ENCODE results near the gene LDHB.
A peak's percentile ranks its signal among the peaks of the same experiment; 100 is the strongest.
"Not testable (repeated sequence)": the region's sequence is repeated elsewhere in the genome, so short reads cannot be mapped to it uniquely, and the experiment has no call there.

LDHB gene

DNA sequence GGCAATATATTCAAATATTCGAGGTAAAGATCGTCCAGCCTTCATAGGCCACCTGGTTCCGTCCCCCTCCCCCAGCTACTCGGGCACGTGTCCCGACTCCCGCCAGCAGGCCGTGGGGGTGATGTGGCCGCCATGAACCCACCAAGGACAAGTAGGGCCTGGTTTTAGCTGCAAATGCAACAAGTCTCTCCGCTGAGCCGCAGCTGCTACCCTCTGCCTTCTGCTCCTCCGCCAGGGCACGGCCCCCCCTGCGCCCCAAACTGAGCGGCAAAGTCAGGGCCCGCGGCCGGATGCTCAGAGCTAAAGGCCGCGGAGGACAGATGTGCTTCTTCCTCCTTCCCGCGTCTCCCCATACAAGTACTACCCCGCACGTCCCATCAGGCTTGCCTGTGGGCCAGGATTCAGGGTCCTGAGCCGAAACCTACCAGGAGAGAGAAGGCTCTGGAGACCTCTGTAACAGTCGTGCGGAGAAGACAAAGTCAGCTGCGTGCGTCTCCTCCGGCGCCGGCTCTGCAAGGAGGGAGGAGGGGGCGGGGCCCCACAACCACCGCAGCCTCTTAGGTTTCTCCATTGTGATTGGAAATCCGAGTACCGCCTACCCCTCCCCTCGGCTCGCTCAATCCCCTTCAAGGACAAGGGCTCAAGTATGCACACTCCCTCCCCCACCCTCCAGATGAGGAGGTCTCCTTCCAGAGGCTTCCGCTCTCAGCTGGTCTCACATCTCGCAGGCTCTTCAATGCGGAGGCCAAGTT, at the start of gene LDHB:
LDHB (minus strand) TSS at position 517 of the 752 bp plus-strand sequence. CDS start 3,171 bp downstream, outside the sequence.
- DNase-seq, result peak; percentile 97

DNA sequence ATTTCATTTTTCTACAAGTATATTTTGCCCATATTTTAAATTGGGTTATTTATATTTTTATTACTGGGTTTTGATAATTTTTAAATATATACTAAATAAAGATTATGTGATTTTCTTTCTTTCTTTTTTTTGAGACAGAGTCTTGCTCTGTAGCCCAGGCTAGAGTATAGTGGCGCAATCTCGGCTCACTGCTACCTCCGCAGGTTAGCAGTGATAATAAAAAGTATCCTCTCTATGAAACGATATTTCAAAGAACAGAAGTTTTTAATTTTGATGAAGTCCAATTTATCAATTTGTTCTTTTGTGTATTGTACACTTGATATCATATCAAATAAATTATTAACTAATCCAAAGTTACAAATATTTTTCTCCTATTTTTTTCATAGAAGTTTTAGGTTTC, 47.2 kb upstream of the LDHB start:
- no peak for DNase-seq

DNA sequence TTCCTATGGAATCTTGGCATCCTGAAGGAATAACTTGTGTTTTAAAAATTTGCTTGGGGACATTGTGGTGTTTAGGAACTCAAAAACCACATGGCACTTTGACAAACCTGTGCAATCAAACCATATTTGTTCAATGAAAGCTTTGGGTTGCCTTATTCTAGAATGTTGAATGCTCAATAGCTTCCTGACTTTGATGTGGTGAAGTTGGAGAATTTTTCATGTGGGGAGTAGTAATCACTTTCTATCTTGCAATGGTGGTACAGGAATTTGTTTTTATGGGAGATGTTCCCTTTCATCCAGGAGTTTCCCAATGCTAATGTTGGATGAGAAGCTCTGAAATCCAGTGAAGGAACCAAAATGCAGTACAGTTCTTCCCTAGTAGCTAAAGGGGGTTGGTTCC, 42.2 kb upstream of the LDHB start:
- no peak for DNase-seq

DNA sequence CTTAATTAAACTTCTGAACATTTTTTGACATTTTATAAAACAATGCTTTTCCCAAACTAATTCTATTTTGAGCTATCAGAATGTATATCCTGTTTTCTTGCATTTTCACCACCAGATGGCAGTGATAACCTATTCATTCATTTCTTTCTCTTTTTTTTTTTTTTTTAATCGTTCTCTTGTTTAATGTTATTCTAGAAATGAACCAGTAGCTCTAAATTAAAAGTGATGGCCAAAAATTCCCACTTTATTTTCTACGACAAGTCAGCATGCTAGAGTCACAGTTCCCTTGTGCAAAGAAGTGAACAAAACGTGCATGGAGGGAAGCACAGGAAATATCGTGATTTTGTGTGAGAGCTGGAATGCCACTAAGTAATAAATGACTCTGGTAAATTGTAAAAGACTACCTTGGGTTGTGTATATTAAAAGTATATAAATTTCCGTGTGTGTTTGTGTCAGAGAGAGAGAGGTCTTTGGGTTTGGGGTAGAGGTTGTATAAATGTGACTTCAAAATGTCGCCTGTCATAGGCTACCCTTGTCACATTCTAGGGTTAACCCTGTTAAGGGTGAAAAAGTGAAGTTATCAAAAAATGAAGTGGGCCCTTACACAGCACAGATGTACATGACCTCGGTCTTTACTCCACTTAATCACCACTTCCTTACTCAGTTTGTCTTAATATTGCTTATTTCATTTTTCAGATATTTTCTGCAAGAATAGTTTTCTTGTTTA, 40.4 kb upstream of the LDHB start:
- peak; percentile 26 for DNase-seq

DNA sequence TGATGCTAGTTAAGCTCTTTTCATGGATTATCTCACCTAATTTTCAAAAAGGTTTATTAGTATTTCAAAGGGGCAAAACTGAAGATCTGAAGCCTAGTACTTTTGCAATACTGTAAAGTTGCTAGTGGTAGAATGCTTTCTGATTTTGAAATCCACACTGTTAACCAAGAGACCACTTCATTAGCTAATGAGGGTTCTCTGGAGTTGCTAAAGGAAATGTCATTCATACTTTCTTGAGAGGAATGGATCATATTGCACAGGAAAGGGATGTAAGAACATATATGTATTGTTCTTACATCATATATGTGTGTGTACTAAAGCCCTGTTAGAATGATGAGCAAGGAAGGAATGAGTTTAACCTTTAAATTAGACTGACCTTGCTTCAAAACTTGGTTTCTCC, 39.0 kb upstream of the LDHB start:
- DNase-seq, result no peak

DNA sequence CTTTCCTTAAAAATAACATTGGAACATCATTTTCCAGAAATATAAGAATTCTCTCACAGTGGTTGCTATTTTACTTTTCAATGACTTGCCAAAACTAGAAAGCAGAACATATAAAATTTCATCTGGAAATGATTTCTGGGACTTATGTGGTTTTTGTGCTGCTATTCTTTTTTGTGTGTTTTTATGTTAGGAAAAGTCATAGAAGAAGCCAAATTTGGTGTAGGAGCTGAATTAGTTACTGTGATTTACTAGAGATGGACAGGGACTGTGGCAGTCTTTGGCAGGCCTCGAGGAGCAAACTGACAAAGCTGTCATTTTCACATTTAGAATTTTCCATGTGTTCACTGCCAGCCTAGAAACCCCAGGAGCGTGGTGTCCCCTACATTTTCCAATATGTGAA, 38.3 kb upstream of the LDHB start:
- DNase-seq, result no peak

DNA sequence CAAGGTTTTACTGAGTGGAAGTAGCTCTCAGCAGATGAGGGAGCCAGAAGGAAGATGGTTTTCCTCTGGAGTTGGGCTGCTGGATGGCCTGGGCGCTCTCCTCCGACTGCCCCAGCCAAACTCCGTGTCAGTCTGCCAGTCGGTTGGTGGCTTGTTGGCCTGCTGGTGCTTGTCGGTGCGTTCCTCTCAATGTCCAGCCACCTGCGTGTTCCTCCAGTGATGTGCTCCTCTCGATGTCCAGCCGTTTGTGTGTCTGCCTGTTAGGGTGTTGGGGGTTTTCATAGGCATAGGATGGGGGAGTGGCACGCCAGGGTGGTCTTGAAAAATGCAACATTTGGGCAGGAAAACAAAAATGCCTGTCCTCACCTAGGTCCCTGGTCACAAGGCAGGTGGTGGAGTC, 37.0 kb upstream of the LDHB start:
- DNase-seq, result no peak

DNA sequence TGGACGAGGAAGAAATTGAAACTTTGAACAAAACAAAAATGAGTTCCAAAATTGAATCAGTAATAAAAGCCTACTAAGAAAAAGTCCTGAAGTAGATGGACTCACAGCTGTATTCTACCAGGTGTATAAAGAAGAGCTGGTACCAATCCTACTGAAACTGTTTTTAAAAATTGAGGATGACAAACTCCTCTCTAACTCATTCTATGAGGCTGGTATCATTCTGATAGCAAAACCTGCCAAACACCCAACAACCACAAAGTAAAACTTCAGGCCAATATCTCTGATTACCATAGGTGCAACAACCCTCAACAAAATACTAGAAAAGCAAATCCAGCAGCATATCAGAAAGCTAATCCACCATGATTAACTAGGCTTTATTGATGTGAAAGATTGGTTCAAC, 33.9 kb upstream of the LDHB start:
- no peak for DNase-seq

DNA sequence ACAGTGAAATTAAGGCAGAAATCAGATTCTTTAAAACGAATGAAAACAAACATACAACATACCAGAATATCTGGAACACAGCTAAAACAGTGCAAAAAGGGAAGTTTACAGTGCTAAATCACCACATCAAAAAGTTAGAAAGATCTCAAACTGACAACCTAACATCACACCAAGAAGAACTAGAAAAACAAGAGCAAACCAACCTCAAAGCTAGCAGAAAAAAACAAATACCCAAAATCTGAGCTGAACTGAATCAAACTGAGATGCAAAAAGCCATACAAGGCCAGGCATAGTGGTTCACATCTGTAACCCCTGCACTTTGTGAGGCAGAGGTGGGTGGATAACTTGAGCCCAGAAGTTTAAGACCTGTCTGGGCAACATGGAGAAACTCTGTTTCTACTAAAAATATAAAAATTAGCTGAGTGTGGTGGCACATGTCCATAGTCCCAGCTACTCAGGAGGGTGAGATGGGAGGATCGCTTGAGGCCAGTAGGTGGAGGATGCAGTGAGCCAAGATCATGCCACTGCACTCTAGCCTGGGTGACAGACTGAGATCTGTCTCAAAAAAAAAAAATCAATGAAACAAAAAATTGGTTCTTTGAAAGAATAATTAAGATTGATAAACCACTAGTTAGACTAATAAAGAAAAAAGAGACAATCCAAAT, 33.2 kb upstream of the LDHB start:
- DNase-seq, result no peak

DNA sequence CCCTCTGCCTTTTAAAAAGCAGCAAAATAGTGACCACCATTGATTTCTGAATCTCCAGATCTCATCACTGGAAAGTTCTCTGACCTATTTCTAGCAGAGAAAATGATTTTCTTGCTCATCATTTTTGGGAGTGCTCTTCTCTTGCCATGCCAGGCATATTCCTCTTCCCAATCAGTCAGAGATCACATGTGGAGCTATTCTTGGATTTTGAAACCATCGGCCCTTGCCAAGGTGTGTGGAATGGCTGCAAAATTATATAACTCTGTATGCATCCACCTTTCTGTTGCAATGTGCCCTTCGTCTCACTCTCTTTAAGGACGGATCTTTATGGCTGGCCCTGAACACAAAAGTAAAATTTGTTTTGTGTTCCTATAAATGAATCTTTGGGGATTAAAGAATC, 25.5 kb upstream of the LDHB start:
- DNase-seq, result no peak

DNA sequence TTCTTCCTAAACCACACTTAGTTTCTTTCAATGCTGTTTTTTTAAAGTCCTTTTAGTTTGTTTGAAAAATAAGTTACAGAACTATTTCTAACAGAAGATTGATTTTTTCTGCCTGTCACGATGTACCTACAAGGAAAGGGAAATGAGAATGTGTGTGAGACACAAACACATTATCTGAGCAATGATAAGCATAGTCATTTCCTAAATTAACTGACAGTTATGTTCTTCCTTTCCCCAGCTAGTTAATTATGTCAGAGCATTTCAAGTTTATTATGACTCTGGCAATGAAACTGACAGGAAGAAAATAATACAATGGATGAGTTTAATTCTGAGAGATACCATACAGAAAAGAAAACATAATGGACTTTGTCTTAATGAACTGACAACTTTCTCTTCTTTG, 21.3 kb upstream of the LDHB start:
- DNase-seq, result peak; percentile 36

DNA sequence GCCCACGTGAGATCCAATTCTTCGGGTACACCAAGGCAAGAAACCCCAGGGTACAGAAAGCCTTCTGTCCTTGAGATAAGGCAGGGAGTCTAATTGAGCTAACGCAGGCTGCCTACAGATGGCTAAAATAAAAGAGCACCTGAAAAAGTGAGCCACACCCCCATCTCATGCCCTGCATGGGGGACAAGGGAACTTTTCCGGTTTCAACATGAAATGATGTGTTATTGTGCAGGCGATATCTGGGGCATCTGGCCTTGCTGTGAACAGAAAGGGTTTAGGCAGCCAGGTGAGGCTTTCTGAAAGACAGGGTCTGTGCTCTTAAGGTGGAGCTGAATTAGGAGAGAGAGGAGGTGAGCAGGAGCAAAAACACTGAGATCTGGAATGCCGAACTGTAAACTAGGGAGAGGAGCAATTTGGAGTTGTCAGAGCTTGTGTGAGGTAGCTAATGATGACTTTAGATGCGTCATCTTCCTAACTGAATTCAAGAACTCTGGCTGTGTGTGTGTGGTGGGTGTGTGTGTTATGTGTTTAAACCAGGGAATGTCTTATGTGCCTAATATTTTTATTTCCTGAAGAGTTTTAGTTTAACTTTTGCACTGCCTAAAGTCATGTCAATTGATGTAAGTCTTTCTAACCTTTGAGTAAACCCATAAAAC, 20.1 kb upstream of the LDHB start:
- DNase-seq, result no peak

DNA sequence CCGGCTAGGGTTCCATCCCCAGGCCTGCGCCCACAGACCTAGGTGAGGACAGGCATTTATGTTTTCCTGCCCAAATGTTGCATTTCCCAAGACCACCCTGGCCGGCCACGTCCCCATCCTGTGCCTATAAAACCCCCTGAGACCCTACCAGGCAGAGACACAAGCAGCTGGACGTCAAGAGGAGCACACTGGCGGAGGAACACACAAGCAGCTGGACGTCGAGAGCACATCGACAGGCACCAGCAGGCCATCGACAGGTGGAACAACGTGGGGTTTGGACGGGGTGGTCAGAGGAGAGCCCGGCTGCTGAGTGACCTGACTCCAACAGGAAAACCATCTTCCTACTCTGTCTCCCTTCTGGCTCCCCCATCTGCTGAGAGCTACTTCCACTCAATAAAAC, 19.6 kb upstream of the LDHB start:
- no peak for DNase-seq

DNA sequence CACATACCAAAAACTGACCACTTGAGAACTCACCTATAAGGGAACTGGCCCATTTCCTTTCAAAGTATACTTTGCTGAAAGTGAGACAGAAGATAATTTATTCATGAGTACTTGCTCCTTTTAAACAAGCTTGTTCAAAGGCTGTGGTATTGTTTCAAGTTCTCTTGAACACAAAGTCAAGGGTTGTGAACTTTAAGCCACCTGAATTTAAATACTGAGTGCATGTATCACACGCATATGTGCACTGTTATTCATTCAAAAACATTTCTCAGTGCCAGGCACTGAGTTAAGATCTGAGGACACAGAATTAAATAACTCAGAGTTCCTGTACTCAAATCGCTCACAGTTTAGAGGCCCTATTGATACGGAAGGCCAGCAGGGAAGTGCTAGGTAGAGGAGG, 19.1 kb upstream of the LDHB start:
- DNase-seq, result no peak

DNA sequence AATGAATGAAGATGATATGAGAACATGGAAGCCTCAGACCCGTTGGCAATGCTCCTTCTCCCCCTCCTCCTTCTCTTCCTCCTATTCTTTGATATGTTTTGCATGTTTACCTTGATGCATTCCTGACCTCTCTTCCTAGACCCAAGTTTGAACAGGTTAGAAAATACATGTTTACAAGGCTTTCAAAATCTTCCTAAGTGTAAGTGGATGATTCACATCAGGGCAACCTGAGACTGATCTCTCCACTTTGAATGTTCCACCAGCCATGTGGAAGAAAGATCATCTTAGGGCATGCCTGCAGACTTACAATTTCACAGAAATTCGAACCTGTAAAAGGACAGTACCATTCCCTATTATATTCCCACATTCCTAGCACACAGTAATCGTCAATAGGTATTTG, 18.0 kb upstream of the LDHB start:
- DNase-seq, result no peak

DNA sequence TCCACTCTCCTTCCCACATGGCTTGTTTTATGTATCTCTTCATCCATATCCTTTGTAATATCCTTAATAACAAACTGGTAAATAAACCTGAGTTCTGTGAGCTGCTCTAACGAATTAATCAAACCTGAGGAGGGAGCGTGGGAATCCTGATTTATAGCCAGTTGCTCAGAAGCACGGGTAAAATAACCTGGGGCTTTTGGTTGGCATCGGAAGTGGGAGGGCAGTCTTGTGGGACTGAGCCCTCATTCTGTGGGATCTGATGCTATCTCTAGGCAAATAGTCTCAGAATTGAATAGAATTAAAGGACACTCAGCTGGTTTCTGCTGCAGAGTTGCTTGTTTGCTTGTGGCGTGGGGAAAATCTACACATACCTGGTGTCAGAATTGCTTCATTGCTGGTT, 17.5 kb upstream of the LDHB start:
- no peak for DNase-seq

DNA sequence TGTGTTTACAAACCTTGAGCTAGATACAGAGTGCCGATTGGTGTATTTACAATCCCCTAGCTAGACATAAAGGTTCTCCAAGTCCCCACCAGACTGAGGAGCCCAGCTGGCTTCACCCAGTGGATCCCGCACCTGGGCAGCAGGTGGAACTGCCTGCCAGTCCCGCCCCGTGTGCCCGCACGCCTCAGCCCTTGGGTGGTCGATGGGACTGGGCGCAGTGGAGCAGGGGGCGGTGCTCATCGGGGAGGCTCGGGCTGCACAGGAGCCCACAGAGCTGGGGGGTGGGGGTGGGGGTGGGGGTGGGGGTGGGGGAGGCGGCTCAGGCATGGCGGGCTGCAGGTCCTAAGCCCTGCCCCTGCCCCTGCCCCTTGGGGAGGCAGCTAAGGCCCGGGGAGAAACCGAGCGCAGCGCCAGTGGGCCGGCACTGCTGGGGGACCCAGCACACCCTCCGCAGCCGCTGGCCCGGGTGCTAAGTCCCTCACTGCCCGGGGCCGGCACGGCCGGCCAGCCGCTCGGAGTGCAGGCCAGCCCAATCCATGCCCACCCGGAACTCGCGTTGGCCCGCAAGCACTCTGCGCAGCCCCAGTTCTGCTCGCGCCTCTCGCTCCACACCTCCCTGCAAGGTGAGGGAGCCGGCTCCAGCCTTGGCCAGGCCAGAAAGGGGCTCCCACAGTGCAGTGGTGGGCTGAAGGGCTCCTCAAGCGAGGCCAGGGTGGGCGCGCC, 16.3 kb upstream of the LDHB start:
- not testable (repeated sequence) for DNase-seq

DNA sequence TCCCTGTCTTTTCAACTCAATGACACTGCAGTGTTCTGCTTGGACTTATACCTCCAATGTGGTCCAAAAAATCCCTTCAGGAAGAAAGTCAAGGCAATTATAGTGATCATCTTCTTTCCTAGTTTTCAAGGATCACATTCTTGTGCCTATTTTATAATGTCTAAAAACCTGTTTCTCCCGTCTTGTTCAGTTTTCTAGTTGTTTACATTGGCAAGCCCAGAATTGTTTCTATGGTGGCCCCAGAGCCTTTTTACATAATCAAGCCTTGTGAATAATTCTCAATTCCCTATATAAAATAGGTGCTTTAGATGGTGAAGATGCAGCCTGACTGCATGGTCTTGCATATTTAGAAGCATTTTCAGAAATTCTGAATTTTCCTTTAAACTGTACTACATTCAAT, 14.5 kb upstream of the LDHB start:
- no peak for DNase-seq

DNA sequence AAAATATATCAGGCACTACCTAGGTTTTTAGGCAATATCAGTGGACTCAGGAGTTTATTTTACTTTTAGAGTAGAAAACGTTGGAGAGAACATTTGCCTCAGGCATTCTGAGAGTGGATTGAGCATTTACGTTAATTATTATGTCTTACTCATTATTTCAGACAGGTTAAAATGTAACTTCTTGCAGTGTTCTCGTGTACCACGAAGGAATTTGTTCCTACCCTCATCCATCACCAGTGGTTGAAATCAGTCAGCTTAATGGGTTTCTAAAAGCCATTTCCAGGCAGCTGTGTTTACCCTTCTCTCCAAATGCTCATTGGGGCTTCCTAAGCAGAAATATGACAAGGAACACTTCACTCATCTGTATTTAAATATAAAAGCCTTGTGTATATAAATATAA, 9.1 kb upstream of the LDHB start:
- DNase-seq, result no peak

DNA sequence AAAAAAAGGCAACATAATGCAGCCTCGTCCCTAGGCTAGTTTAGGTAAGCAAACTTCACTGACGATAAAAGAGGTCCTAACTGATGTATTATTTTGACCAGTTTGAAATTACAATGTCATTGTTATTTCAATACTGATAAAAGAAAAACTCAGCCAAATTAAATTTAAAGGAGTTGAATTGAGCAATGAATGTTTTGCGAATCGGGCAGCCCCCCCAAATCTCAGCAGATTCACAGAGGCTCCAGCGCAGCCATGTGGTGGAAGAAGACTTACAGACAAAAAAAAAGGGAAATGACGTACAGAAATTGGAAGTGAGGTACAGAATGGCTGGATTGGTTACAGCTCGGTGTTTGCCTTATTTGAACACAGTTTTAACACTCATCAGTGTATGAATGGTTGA, 8.2 kb upstream of the LDHB start:
- no peak for DNase-seq

DNA sequence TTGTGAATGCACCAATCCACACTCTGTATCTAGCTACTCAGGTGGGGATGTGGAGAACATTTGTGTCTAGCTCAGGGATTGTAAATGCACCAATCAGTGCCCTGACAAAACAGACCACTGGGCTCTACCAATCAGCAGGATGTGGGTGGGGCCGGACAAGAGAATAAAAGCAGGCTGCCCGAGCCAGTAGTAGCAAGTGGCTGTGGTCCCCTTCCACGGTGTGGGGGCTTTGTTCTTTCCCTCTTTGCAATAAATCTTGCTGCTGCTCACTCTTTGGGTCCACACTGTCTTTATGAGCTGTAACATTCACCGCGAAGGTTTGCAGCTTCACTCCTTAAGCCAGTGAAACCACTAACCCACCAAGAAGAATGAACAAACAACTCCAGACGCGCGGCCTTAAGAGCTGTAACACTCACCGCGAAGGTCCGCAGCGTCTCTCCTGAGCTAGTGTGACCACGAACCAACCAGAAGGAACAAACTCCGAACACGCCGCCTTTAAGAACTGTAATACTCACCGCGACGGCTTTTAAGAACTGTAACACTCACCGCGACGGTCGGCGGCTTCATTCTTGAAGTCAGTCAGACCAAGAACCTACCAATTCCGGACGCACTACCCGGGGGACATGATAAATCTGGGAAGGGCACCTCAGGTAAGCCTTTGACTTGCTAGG, 4.6 kb upstream of the LDHB start:
- DNase-seq, result no peak

DNA sequence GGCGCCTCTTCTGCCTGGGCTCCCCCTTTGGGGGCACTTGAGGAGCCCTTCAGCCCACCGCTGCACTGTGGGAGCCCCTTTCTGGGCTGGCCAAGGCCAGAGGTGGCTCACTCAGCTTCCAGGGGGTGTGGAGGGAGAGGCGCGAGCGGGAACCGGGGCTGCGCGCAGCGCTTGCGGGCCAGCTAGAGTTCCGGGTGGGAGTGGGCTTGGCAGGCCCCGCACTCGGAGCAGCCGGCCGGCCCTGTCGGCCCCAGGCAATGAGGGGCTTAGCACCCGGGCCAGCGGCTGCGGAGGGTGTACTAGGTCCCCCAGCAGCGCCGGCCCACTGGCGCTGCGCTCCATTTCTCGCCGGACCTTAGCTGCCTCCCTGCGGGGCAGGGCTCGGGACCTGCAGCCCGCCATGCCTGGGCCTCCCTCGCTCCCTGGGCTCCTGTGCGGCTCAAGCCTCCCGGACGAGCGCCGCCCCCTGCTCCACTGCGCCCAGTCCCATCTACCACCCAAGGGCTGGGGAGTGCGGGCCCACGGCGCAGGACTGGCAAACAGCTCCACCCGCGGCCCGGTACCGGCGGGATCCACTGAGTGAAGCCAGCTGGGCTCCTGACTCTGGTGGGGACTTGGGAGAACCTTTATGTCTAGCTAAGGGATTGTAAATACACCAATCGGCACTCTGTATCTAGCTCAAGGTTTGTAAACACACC, 3.9 kb upstream of the LDHB start:
- not testable (repeated sequence) for DNase-seq
